ENCODE results near the gene TSPAN19. TPM values are rescaled to one million over a fixed set of nuclear protein-coding genes. Genes with fewer than 3 reads are reported as not detected.

The TSPAN19 gene
- polyA plus RNA-seq, 1 donor (not counting 4 experiments of a cell fraction or from before 2014, with no cell fraction given), result 0.05 TPM

GRCh38 chr12:84973026-84973425 is 63.1 kb downstream of the TSPAN19 start:
- Histone ChIP-seq H3K36me3 (ENCODE audit: control insufficient read depth in 2 of 2, extremely low read depth in 1 of 2, insufficient read depth in 2 of 2, low read length in 2 of 2) (no peaks in the 10 kb centered on the region), H3K9me1 (ENCODE audit: control insufficient read depth, extremely low read depth, insufficient read depth, low read length) (no peaks in the 10 kb centered on the region), H2AFZ (ENCODE audit: control insufficient read depth, low read length) (no peak overlapping the region), H3K27ac (ENCODE audit: control insufficient read depth, insufficient read depth, low read length) (no peak overlapping the region), H3K9ac (ENCODE audit: control insufficient read depth, extremely low read depth, insufficient read depth, low read length) (no peak overlapping the region), H3K9me3 (ENCODE audit: control insufficient read depth, low read depth, low read length) (no peaks in the 10 kb centered on the region), H4K20me1 (ENCODE audit: control insufficient read depth, extremely low read depth, insufficient read depth, low read length) (no peaks in the 10 kb centered on the region), H3K4me2 (ENCODE audit: control insufficient read depth, extremely low read depth, insufficient read depth, low read depth, low read length) (no peak overlapping the region), H3K27me3 (ENCODE audit: control insufficient read depth, extremely low read depth, insufficient read depth, low read length) (no peaks in the 10 kb centered on the region), H3K4me1 (ENCODE audit: control insufficient read depth, extremely low read depth, insufficient read depth, low read length) (peaks cover 9% of the 10 kb centered on the region), H3K79me2 (ENCODE audit: control insufficient read depth, insufficient read depth, low read length) (no peaks in the 10 kb centered on the region), H3K4me3 (ENCODE audit: control insufficient read depth in 2 of 3, extremely low read depth in 1 of 3, insufficient read depth in 2 of 3, low read depth in 1 of 3, low read length in 3 of 3) (no peak overlapping the region)
- dilution Hi-C loops (cut with MboI; ENCODE audit: extremely low pct_ligation_motif_present, low sequenced_read_pairs), result no loop called here
- DNase-seq (ENCODE audit: low read depth, low spot score) (no peak), FAIRE-seq (no peak)
- no peak for TF ChIP-seq EZH2 (IDR thresholded peaks at IDR 0.05; ENCODE audit: low read length)
- no peak for TF ChIP-seq CTCF (optimal IDR thresholded peaks at IDR 0.05 in 1 of 3, IDR thresholded peaks at IDR 0.05 in 1 of 3, conservative IDR thresholded peaks at IDR 0.05 in 1 of 3; ENCODE audit: extremely low read depth in 1 of 3, insufficient read depth in 2 of 3, low read length in 3 of 3)

GRCh38 chr12:84969226-84969625 is 66.9 kb downstream of the TSPAN19 start:
- peak overlapping the region; percentile 39 for H2AFZ ChIP-seq (ENCODE audit: control insufficient read depth, low read length)
- dilution Hi-C loops (cut with MboI; ENCODE audit: extremely low pct_ligation_motif_present, low sequenced_read_pairs), result no loop called here
- no peaks in the 10 kb centered on the region for H3K9me3 ChIP-seq (ENCODE audit: control insufficient read depth, low read depth, low read length)
- H4K20me1 ChIP-seq (ENCODE audit: control insufficient read depth, extremely low read depth, insufficient read depth, low read length), result no peaks in the 10 kb centered on the region
- H3K9ac ChIP-seq (ENCODE audit: control insufficient read depth, extremely low read depth, insufficient read depth, low read length), result no peak overlapping the region
- H3K36me3 ChIP-seq (ENCODE audit: control insufficient read depth in 2 of 2, extremely low read depth in 1 of 2, insufficient read depth in 2 of 2, low read length in 2 of 2), result no peaks in the 10 kb centered on the region
- FAIRE-seq (peak; percentile 61), DNase-seq (ENCODE audit: low read depth, low spot score) (peak; percentile 55)
- H3K27me3 ChIP-seq (ENCODE audit: control insufficient read depth, extremely low read depth, insufficient read depth, low read length), result no peaks in the 10 kb centered on the region
- no peaks in the 10 kb centered on the region for H3K9me1 ChIP-seq (ENCODE audit: control insufficient read depth, extremely low read depth, insufficient read depth, low read length)
- peak overlapping the region; percentile 50 for H3K4me2 ChIP-seq (ENCODE audit: control insufficient read depth, extremely low read depth, insufficient read depth, low read depth, low read length)
- TF ChIP-seq EZH2 (IDR thresholded peaks at IDR 0.05; ENCODE audit: low read length), result no peak
- no peak for TF ChIP-seq CTCF (optimal IDR thresholded peaks at IDR 0.05 in 1 of 3, IDR thresholded peaks at IDR 0.05 in 1 of 3, conservative IDR thresholded peaks at IDR 0.05 in 1 of 3; ENCODE audit: extremely low read depth in 1 of 3, insufficient read depth in 2 of 3, low read length in 3 of 3)
- no peak overlapping the region for H3K4me3 ChIP-seq (ENCODE audit: control insufficient read depth in 2 of 3, extremely low read depth in 1 of 3, insufficient read depth in 2 of 3, low read depth in 1 of 3, low read length in 3 of 3)
- peak overlapping the region; percentile 39 for H3K27ac ChIP-seq (ENCODE audit: control insufficient read depth, insufficient read depth, low read length)
- H3K79me2 ChIP-seq (ENCODE audit: control insufficient read depth, insufficient read depth, low read length), result no peaks in the 10 kb centered on the region
- H3K4me1 ChIP-seq (ENCODE audit: control insufficient read depth, extremely low read depth, insufficient read depth, low read length), result peaks cover 9% of the 10 kb centered on the region

Other genes starting within 250 kb of the TSPAN19 start
- gene SLC6A15, start 123.5 kb downstream of the TSPAN19 start, polyA plus RNA-seq, result 7.4 to 18.9 TPM (median 14.0 TPM) in 3 replicates
- 0.37 to 0.97 TPM (median 0.84 TPM) in 3 replicates for gene LRRIQ1, start 74 bp upstream of the TSPAN19 start, polyA plus RNA-seq
- gene ALX1, start 243.9 kb upstream of the TSPAN19 start, polyA plus RNA-seq, result not detected in 3 replicates

All from keratinocyte (primary cell).